Esophagus (tissue), 2 donors: Measurements from ENCODE around the gene ARMC9. TPM values are rescaled to one million over a fixed set of nuclear protein-coding genes. Genes with fewer than 3 reads are reported as not detected.
"Not testable (repeated sequence)": the region's sequence is repeated elsewhere in the genome, so short reads cannot be mapped to it uniquely, and the experiment has no call there.

ENCODE experiments used
- H3K27ac ChIP-seq, 2 donors: one replicate each; pipeline ENCODE4 v1.5.1; 2013; ENCODE audit warnings: low read depth in 2 of 2, mild to moderate bottlenecking in 2 of 2, inconsistent platforms in 1 of 2, low read length in 1 of 2, moderate library complexity in 1 of 2
- H3K27me3 ChIP-seq, 2 donors: one replicate each; pipeline ENCODE4 v1.6.1; 2013; ENCODE audit warnings: low read length in 2 of 2, control low read depth in 1 of 2, mild to moderate bottlenecking in 1 of 2; ENCODE audit not compliant: insufficient read depth in 2 of 2, control insufficient read depth in 1 of 2
- H3K36me3 ChIP-seq, 2 donors: one replicate each; pipeline ENCODE4 v1.6.1; 2013; ENCODE audit warnings: low read length in 1 of 2; ENCODE audit not compliant: control insufficient read depth in 2 of 2, insufficient read depth in 2 of 2
- H3K4me1 ChIP-seq, 2 donors: one replicate each; pipeline ENCODE4 v1.6.1; 2013; ENCODE audit warnings: low read length in 1 of 2; ENCODE audit not compliant: control insufficient read depth in 2 of 2, insufficient read depth in 2 of 2
- H3K4me3 ChIP-seq, 2 donors: one replicate each; pipeline ENCODE4 v1.5.1; 2013; ENCODE audit warnings: low read length in 2 of 2, mild to moderate bottlenecking in 2 of 2, low read depth in 1 of 2, moderate library complexity in 1 of 2
- H3K9me3 ChIP-seq, 2 donors: one replicate each; pipeline ENCODE4 v1.6.1; 2013; ENCODE audit warnings: mild to moderate bottlenecking in 2 of 2, low read depth in 1 of 2, low read length in 1 of 2, moderate library complexity in 1 of 2; ENCODE audit not compliant: control insufficient read depth in 2 of 2, insufficient read depth in 1 of 2
- WGBS, 2 donors: extraction: QIAGEN DNeasy Blood & Tissue Kit; methylation state at CpG; one replicate each; pipeline ENCODE4 v1.1.7; 2013; 5-methylcytosine and 5-hydroxymethylcytosine counted together
- polyA plus RNA-seq, 2 donors: library from polyadenylated mRNA; stranded (reverse); fragments of 200-250 nt; gene quantifications; one replicate each; pipeline ENCODE4 v1.2.3, GENCODE V29; 2013
- donor health status: healthy with polysubstance abuse.
- donor health status: Bipolar disorder and iron deficiency.

The ARMC9 gene
- polyA plus RNA-seq, 2 donors = 2.9 to 3.6 TPM

DNA sequence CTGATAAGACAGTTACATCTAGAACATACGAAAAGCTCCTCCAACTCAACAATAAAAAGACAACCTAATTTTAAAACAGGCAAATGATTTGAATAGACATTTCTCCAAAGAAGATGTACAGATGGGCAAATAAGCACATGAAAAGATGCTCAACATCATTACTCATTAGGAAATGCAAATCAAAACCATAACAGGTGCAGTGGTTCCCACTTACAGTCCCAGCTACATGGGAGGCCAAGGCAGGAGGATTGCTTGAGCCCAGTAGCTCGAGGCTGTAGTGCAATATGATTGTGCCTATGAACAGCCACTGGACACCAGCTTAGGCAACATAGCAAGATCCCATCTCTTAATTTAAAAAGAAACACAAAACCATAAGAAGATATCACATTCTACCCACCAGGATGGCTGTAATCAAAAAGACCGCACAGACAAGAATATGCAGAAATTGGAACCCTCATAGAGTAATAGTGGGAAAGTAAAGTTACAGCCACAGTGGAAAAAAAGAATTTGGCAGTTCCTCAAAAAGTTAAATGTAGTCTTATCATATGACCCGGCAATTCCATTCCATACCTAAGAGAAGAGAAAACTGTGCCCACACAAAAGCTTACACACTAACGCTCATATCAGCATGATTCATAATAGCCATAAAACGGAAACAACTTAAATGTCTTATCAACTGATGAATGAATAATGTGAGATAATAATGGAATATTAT is 30.5 kb upstream of the ARMC9 start:
- Histone ChIP-seq H3K36me3 (peaks cover 2 to 5% of the 10 kb centered on the region in 2 donors), H3K27ac (no peak overlapping the region), H3K9me3 (no peaks in the 10 kb centered on the region), H3K27me3 (no peaks in the 10 kb centered on the region), H3K4me3 (no peak overlapping the region), H3K4me1 (no peaks in the 10 kb centered on the region)
- 85 to 86% methylated on average over 6 of the region's 6 CpGs for WGBS, 2 donors

- Histone ChIP-seq H3K36me3 (peaks cover 5% of the 10 kb centered on the region in 2 donors), H3K4me1 (no peaks in the 10 kb centered on the region), H3K27me3 (no peaks in the 10 kb centered on the region), H3K4me3 (no peak overlapping the region), H3K9me3 (no peaks in the 10 kb centered on the region), H3K27ac (no peak overlapping the region)
- 84 to 85% methylated on average over 4 of the region's 4 CpGs for WGBS, 2 donors
These were observed 29.8 kb upstream of the ARMC9 start for GRCh38 chr2:231168460-231169139.

DNA sequence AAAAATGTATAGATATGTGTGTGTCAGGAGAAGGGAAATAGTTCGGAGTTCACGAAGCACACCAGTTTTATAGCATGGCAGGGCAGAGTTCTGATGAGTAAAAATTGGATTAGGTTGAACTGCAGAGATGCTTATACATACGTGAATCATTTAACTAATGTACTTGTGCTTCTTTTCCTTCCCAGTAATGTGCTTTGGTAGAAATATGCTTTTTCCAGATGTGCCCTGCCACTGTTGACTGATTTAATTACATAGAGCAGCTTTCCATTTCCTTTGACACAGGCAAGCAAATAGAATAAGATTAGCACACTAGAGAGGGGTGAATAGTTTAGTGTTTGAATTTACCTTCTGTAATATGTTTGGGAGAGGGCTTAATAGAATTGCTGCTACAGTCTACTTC is 28.9 kb upstream of the ARMC9 start:
- H3K9me3 ChIP-seq = no peaks in the 10 kb centered on the region
- no peak overlapping the region for H3K27ac ChIP-seq
- H3K27me3 ChIP-seq = no peaks in the 10 kb centered on the region
- 62 to 71% methylated on average over 3 of the region's 3 CpGs for WGBS, 2 donors
- H3K4me1 ChIP-seq = no peaks in the 10 kb centered on the region
- no peak overlapping the region for H3K4me3 ChIP-seq
- H3K36me3 ChIP-seq = peaks cover 5% of the 10 kb centered on the region in 2 donors

DNA sequence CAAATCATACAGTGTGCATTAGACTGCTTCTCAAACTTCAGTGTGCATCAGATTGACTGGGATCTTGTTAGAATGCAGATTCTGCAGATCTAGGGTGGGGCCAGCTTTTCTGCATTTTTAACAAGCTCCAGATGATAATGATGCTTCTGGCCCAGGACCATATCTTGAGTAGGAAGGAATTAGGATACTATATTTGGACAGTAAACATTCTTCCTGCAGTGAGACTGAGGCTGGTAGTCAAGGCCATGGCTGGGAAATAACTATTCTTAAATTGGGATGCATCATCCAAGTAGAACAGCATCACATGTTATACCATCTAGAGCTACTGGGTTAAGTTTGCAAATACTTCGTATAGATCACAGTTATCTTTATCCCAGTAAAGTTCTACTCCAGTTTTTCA is 28.4 kb upstream of the ARMC9 start:
- H3K9me3 ChIP-seq = no peaks in the 10 kb centered on the region
- 62 to 69% methylated on average over 1 of the region's 1 CpG for WGBS, 2 donors
- H3K36me3 ChIP-seq = peaks cover 5 to 6% of the 10 kb centered on the region in 2 donors
- H3K4me3 ChIP-seq = no peak overlapping the region
- no peaks in the 10 kb centered on the region for H3K4me1 ChIP-seq
- H3K27ac ChIP-seq = no peak overlapping the region
- no peaks in the 10 kb centered on the region for H3K27me3 ChIP-seq

GRCh38 chr2:231172025-231172424 is 26.4 kb upstream of the ARMC9 start:
- 77 to 91% methylated on average over 3 of the region's 3 CpGs for WGBS, 2 donors
- no peaks in the 10 kb centered on the region for H3K27me3 ChIP-seq
- H3K27ac ChIP-seq = no peak overlapping the region
- H3K4me1 ChIP-seq = no peaks in the 10 kb centered on the region
- peaks cover 5 to 7% of the 10 kb centered on the region in 2 donors for H3K36me3 ChIP-seq
- no peak overlapping the region for H3K4me3 ChIP-seq
- no peaks in the 10 kb centered on the region for H3K9me3 ChIP-seq

GRCh38 chr2:231174211-231174651 is 24.2 kb upstream of the ARMC9 start:
- no peaks in the 10 kb centered on the region for H3K9me3 ChIP-seq
- H3K4me1 ChIP-seq = no peaks in the 10 kb centered on the region
- no peak overlapping the region for H3K27ac ChIP-seq
- no peak overlapping the region for H3K4me3 ChIP-seq
- H3K27me3 ChIP-seq = no peaks in the 10 kb centered on the region
- peaks cover 4 to 5% of the 10 kb centered on the region in 2 donors for H3K36me3 ChIP-seq
- WGBS, 2 donors = 39 to 49% methylated on average over 2 of the region's 2 CpGs

GRCh38 chr2:231176066-231176465 is 22.4 kb upstream of the ARMC9 start:
- H3K36me3 ChIP-seq = peaks cover 0 to 4% of the 10 kb centered on the region in 2 donors
- 71 to 78% methylated on average over 2 of the region's 2 CpGs for WGBS, 2 donors

DNA sequence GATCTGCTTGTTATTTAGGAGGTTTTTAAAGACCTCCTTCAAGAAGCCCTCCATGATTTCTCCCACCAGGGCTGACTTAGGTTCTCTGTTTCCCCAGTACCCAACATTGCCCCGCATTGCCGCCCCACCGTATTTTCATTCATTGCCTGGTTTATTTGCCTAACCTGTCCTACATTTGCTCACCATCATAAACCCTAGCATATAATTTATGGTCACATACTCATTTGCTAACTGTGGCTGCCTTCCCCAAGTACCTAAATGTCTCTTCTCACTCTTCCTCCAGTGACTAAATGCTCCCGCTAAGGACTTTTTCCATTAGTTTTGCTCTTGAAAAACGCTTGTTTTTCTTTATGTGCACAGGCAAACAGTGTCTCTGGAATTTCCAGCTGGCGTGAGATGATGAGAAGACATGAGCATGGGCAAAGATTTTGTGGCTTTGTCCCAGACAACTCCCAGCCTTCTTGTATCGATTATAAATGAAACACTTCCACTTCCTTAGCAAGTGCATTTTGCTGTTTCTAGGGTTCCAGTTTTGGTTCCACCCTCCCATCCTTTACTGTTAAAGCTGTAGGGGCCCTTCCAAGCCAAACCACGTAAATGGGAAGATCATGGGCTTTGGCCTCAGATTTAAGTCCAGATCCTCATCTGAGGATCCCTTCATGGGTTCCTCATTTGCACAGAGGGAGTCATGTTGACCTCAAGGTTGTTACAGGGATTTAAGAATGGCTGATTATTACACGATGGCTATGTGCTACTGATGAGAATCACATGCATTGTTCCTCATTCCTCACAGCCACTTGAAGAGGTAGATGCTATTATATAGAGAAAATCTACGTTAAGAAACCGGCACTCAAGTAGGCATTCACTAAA is 21.0 kb upstream of the ARMC9 start:
- Histone ChIP-seq H3K27me3 (no peaks in the 10 kb centered on the region), H3K36me3 (peaks cover 0 to 4% of the 10 kb centered on the region in 2 donors), H3K9me3 (no peaks in the 10 kb centered on the region), H3K4me3 (no peak overlapping the region), H3K4me1 (no peaks in the 10 kb centered on the region), H3K27ac (no peak overlapping the region)
- WGBS, 2 donors = 70 to 80% methylated on average over 11 of the region's 11 CpGs

More at GRCh38 chr2:231176066-231176465, 22.4 kb upstream of the ARMC9 start:
- no peaks in the 10 kb centered on the region for H3K9me3 ChIP-seq
- no peak overlapping the region for H3K4me3 ChIP-seq
- H3K27ac ChIP-seq = no peak overlapping the region
- H3K4me1 ChIP-seq = no peaks in the 10 kb centered on the region
- no peaks in the 10 kb centered on the region for H3K27me3 ChIP-seq

DNA sequence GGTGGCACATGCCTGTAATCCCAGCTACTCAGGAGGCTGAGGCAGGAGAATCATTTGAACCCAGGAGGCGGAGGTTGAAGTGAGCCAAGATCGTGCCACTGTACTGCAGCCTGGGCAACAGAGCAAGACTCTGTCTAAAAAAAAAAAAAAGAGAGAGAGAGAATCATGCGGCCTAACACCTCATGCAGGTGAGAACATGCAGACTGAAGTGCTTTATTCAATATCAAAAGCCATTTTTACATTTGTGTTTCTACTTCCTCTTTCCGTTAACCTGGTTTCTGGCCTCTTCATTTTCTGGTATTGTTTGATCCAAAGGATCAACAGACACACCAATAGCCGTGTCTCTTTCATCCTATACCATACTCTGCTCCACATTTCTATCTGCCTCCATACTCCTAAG is 19.6 kb upstream of the ARMC9 start:
- H3K27me3 ChIP-seq, H3K36me3 ChIP-seq, H3K27ac ChIP-seq, H3K4me1 ChIP-seq, H3K9me3 ChIP-seq, H3K4me3 ChIP-seq: not testable (repeated sequence)
- 59 to 72% methylated on average over 5 of the region's 5 CpGs for WGBS, 2 donors
